ACHN (cell line): Measurements from ENCODE around the gene SLMAP.
"Not testable (repeated sequence)": the region's sequence is repeated elsewhere in the genome, so short reads cannot be mapped to it uniquely, and the experiment has no call there.

Experiments used
- DNase-seq: peaks from one replicate; pipeline ENCODE4 v3.0.0-alpha.2; 2015
- in situ Hi-C: cut with HindIII; loops from 2 replicates; pipeline ENCODE4 v1.10.0; 2017; ENCODE audit warnings: low sequenced_read_pairs, low pct_ligation_motif_present, low pct_unique_long_range_greater_than_20kb

SLMAP gene

DNA sequence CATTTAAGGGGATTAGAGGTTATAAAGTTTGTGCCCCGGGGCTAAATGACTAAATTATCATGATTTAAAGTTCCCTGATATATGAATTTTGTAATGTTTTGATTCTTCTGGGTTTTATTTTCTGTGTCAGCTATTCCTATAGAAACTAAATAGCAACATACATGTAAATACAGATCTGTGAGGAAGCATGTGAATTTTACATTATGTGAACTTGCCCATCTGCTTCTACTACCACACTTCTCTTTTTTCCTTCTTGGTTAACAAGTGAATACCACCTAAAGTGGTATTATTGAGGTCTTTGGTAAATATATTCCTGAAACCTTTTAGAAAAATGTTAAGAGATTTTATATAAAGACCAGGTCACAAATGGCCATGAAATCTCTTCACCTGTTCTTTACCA, 29.3 kb downstream of the SLMAP start:
- no peak for DNase-seq
- in situ Hi-C loops = no loop called here

DNA sequence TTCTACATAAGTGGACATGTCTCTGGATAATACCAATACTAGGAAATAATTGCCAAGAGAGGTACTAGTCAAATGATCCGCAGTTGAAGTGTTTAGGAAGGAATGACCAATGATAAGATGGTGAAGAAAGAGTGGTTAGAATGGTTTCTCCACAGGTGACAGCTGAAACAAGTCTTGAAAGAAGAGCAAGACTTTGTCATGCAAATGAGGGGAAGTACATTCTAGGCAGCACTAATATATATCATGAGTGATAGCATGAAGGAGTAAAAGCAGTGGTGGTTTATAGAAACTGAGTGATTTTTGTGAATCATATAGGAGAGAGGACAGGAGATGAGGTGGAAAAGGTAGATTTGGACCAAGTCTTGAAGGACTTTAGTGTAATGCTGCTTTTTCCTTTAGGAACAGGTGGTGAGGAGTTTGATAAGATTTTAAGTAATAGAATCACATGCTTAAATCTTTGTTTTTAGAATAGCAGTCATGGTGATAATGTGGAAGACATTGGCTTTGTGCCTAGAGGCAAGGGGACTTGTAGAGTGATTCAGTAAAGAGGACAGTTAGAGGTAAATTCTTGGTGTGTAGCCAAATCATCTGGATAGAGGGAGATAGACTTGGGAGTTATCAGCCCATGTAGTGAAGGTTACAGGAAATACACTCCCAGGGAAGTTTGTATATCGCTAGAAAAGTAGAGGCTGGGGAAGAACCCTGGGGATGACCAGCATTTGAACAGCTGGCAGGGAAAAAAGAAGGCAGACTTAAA, 31.9 kb downstream of the SLMAP start:
- in situ Hi-C loops = no loop called here
- DNase-seq = no peak

DNA sequence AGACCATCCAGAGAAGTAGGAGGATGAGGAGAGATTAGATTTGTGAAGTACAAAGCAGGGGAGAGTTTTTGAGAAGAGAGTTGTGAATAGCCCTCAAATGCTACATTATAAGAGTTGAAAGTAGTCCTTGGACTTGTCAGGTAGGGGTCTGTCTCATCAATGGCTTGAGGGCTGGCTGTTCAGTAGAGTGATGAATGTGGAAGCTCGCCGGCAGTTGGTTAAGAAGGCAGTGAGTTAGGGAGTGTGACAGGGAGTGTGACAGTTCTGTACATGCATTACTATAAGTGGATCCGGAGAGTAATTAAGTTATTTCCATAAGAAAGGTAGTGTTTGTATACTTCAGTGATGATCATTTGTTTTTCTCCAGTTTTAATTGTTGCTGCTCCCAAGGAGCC, 32.5 kb downstream of the SLMAP start:
- in situ Hi-C loops = no loop called here
- no peak for DNase-seq

DNA sequence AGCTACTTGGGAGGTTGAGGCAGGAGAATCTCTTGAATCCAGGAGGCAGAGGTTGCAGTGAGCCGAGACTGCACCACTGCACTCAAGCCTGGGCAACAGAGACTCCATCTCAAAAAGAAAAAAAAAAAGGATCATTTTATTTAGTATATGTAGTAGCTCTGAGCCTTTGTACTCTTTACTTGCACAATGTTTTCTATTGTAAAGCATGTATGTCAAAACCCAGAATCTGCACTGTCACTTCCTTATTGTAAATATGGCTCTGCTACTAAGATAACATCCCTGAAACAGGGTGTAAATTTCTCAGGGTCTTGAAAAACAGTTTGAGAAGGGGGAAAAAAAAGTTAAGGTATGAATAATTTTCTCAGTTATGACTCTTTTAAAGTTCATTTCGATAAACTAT, 35.1 kb downstream of the SLMAP start:
- in situ Hi-C loops = no loop called here
- no peak for DNase-seq

DNA sequence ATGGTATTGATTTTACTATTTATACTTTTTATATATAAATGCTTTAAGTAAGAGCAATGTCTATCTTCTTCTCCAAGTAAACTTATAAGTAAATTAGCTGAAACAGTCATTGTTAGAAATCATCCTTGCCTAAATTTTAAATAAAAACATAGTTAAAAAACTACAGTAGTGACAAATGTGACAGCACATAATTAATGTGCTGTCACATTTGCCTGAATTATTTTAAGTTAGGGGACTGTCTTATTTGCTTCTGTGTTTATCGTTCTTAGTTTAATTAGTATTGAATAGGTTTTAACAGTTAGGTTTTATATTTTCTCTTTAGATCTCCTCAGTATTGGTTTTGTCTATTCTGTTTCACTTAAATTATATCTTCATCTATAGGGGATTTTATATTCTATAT, 36.1 kb downstream of the SLMAP start:
- in situ Hi-C loops = no loop called here
- DNase-seq = no peak

DNA sequence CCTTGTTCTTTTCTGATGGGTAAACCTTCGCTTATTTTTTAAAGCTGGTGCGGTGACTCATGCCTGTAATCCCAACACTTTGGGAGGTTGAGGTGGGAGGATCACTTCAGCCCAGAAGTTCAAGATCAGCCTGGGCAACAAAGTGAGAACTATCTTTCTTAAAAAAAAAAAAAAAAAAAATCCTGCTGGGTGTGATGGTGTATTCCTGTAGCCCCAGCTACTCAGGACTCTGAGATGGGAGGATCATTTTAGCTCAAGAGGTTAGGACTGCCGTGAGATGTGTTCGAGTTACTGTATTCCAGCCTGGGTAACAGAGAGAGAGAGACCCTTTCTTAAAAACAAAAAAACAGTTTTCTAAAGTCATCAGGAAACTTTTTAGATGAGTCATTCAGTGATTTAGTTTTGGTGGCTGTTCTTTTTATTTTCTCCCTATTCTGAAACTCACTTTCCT, 37.7 kb downstream of the SLMAP start:
- in situ Hi-C loops = no loop called here
- no peak for DNase-seq

DNA sequence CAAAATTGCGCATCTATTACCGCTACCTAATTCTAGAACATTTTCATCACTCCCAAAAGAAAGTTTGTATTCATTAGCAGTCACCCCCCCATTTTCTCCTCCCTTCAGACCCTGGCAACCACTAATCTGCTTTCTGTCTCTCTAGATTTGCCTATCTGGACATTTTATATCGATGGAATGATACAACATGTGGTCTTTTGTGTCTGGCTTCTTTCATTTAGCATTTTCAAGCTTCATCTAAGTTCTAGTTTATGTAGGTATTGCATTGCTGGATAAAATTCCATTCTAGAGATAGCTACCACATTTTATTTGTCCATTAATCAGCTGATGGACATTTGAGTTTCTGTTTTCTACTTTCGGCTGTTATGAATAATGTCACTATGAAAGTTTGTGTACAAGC, 38.4 kb downstream of the SLMAP start:
- in situ Hi-C loops = no loop called here
- DNase-seq = no peak

DNA sequence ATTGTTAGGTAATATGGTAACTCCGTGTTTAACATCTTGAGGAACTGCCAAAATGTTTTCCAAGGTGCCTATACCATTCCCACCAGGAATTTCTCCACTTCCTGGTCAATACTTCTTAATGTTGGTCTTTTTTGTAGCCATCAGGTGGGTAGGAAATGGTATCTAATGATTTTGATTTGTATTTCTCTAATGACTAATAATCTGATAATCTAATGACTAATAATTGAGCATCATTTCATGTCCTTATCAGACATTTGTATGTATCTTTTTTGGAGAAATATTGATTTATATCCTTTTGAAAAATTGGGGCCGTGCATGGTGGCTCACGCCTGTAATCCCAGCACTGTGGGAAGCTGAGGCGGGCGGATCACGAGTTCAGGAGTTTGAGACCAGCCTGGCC, 38.8 kb downstream of the SLMAP start:
- in situ Hi-C loops = no loop called here
- no peak for DNase-seq

DNA sequence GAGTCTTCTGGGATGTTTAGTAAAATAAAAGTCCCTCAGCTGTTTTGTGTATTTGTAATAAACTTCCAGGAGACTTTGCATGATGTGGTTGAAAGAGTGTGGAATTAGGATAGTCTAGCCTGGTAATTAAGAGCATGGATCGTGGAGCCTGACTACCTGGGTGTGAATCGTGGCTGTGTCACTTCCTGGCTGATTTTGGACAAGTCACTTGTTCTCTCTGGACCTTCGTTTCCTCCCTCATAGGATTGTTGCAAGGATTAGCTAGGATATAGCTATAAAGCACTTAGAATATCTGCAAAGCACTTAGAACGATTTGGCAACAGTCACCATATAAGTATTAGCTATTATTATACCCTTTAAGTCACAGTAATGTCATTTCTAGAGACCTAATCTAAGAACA, 40.2 kb downstream of the SLMAP start:
- in situ Hi-C loops = no loop called here
- no peak for DNase-seq

DNA sequence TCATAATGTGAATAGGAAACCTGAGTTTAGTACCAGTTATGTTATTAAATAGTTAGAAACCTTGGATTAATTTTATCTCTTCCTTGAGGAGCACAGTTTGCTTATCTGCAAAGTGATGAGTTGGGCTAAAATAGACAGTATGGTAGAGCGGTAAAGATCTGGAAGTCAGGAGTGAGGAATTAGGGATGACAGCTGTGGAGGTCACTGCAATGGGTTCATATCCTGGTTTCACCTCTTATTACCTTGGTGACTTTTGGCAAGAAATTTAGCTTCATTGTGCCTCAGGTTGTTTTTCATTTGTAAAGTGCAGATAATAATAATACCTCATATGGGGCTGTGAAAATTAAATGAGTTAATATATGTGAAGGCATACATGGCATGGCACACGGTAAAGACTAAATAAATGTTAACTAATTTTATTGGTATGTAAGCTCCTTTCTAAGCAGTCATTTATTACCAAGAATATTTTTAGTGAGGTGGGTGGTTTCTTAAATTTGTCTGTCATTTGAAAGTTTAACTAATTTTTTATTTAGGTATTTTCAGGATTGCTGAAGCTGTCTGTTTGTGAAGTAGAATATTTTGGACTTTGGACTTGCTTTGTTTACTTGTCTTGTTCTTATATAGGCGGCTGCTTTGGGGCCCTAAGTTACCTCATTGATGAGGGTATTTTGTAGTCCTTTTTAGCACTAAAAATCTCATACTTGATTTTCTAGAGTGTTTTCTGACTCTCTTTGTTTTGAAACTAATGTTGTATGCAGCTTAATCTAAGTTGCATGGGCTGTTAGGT, 41.8 kb downstream of the SLMAP start:
- no peak for DNase-seq
- in situ Hi-C loops = no loop called here

DNA sequence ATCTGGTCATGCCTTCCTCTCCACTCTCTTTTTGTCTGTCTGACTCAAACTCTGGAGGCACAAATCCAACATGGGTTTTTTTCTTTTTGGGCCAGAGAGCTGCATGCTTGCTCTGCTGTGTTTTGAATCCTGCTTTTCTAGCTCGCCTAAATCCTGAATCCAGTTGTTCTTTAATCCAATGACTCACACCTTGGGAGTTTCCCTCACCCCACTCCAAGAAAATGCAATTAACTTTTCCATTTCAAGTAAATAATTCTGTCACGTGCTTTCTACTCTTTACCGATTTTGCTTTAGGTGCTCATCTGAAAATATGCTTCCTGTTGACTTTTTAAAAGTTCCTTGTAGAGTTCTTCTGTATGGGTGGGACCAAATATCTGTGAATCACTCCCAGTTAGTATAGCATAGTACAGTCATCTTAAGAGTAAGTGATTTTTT, 47.6 kb downstream of the SLMAP start:
- in situ Hi-C loops = no loop called here
- DNase-seq = peak; percentile 94

DNA sequence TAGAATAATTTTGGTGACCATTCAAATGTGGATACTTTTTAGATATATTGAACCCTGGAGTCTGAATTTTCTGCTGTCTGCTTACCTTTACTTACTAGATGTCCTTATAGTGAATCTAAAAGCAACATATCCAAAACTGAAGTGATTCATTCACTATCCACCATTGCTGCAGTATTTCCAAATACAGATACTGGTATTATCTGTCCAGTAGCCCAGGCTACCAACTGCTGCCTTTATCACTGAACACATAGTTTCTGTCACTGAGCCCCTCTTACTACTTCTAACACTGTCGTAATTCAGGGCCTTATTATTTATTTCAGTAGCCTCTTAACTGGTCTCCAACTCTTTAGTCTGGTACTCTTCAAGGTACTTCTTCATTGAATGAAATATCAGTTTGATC, 49.2 kb downstream of the SLMAP start:
- in situ Hi-C loops = no loop called here
- no peak for DNase-seq

DNA sequence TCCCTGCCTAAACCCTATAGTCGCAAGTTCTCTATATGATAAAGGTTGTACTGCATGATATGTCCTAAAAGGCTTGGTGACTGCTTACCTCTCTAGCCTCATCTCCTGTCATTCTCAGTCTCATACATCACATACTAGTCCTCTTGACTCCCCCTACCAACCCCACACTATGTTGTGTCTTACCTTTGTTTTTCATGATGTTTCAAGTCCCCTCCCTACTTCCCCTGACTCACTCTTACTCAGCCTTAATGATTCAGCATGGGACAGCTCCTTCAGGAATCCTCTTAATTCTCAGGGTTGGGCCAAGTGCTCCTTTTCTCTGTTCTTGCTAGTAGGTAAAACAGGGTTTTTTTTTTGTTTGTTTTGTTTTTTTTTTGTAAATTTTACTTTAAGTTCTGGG, 49.6 kb downstream of the SLMAP start:
- in situ Hi-C loops = no loop called here
- peak; percentile 85 for DNase-seq

DNA sequence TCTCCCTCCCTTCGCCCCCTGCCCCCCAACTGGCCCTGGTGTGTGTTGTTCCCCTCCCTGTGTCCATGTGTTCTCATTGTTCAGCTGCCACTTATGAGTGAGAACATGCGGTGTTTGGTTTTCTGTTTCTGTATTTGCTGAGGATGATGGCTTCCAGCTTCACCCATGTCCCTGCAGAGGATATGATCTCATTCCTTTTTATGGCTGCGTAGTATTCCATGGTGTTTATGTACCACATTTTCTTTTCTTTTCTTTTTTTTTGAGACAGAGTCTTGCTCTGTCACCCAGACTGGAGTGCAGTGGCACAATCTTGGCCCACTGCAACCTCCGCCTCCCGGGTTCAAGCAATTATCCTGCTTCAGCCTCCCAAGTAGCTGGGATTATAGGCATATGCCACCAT, 50.1 kb downstream of the SLMAP start:
- DNase-seq, in situ Hi-C loops: not testable (repeated sequence)

DNA sequence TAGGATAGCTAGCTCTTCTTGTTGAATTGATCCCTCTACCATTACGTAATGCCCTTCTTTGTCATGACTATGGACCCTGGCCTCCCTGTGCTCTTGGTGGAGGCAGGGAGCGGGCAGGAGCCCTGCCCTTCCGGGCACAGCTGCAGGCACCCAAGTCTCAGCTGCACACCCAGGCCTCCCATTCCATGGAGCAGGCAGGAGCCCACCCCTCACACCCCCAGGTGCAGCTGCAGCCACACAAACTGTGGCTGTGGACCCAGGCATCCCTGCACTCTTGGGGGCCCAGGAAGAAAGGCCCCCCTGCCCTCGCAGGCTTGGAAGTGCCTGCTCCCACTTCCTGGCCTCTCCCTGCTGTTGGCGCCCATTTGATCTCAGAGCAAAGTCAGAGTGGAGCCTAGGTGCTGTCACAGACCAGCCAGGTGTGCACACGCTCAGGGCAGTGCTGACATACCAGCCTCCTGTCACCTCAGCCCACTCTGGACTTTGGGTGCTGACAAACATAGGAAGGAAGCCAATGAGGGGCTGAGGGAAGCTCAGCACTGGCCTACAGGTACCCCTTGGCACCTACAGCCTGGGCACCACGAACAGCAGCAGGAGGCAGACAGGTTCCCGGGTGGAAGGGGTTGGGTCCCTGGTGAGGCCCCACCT, 53.0 kb downstream of the SLMAP start:
- in situ Hi-C loops = no loop called here
- no peak for DNase-seq

DNA sequence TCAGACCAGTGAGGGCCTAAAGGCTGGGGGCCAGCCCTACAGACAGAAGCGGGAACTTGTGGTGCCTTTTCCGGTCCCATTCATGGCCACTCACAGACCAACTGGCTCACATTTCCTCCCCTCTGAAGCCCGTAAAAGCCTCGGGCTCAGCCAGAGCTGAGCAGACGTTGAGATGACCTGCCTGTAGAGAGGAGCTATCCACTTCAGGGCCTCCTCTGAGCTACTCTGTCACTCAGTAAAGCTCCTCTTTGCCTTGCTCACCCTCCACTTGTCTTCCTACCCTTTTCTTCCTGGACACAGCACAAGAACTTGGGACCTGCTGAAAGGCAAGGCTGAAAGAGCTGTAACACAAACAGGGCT, 53.5 kb downstream of the SLMAP start:
- in situ Hi-C loops = no loop called here
- DNase-seq = no peak

DNA sequence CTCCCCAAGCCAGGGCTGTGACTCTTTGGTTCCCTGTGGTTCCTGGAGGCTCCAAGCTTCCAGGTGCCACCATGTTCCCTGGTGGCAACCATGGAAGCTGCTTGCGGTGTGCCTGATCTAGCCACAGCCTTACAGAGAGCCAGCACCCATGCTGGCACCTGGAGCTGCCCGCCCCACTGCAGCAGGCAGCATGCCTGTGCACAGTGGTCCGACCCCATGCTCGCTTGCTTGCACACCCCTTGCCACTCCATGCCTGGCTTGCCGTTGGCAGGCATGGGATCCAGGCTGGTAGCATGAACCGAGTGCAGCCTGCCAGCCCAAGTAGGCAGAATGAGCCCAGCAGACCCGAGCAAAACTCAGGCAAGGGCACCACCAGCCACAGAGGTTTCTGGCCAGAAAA, 53.9 kb downstream of the SLMAP start:
- in situ Hi-C loops = no loop called here
- no peak for DNase-seq

DNA sequence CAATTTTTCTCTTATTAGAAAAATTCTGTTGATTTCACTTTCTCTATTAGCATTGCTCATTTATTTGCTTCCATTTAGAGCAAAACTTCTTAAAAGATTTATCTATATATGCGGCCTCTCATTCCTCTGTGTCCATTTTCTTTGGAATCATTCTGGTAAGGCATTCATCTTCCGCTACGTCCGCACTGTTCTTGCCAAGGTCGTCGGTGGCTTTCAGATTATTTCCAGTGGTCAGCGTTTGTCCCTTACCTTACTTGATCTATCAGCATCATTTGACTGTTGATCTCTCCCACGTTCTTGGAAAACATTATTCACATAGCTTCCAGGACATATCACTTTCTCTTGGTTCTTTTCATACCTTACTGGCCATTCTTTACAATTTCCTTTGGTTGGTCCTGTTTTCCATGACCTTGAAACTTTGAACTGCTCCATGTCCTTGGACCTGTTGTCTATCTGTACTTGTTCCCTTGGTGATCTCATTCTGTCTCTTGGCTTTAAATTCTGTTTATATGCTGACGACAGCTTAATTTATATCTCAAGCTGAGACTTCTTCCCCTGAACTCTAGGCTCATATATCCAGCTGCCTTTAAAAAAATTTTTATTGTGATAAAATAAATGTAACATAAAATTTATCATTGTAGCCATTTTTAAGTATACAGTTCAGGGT, 54.5 kb downstream of the SLMAP start:
- in situ Hi-C loops = no loop called here
- no peak for DNase-seq

DNA sequence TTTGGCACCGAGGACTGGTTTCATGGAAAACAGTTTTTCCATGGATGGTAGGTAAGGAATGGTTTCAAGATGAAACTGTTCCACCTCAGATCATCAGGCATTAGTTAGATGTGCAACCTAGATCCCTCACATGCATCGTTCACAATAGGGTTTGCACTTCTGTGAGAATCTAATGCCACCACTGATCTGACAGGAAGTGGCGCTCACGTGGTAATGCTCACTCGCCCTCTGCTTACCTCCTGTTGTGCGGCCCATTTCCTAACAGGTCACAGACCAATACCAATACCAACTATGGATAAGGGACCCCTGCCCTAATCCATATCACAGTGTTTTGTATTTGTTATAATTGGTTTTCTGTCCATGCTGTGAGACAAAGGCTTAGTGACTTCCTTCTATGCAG, 58.9 kb downstream of the SLMAP start:
- no peak for DNase-seq
- in situ Hi-C loops = no loop called here
